Activated naive CD8-positive, alpha-beta T cell (primary cell): Measurements from ENCODE around the gene TRIM2.

Experiments used
- H3K27ac Mint-ChIP-seq: one replicate; pipeline ENCODE4 v1.8.0; 2021; ENCODE audit warnings: mixed read lengths
- H3K27me3 Mint-ChIP-seq: one replicate; pipeline ENCODE4 v1.8.0; 2021; ENCODE audit warnings: mixed read lengths
- H3K36me3 Mint-ChIP-seq: one replicate; pipeline ENCODE4 v1.8.0; 2021; ENCODE audit warnings: mixed read lengths
- H3K4me1 Mint-ChIP-seq: one replicate; pipeline ENCODE4 v1.8.0; 2021; ENCODE audit warnings: low read depth, mixed read lengths
- H3K4me3 Mint-ChIP-seq: one replicate; pipeline ENCODE4 v1.8.0; 2021; ENCODE audit warnings: mild to moderate bottlenecking, mixed read lengths
- H3K9me3 Mint-ChIP-seq: one replicate; pipeline ENCODE4 v1.8.0; 2021; ENCODE audit warnings: low read depth, mixed read lengths

TRIM2 gene

GRCh38 chr4:153207027-153207426 is 2.8 kb downstream of the TRIM2 start:
- H3K27ac Mint-ChIP-seq: peak overlapping the region; percentile 54
- H3K27me3 Mint-ChIP-seq: no peaks in the 10 kb centered on the region
- H3K4me1 Mint-ChIP-seq: peaks cover 25% of the 10 kb centered on the region
- no peaks in the 10 kb centered on the region for H3K9me3 Mint-ChIP-seq
- H3K36me3 Mint-ChIP-seq: no peaks in the 10 kb centered on the region
- no peak overlapping the region for H3K4me3 Mint-ChIP-seq

DNA sequence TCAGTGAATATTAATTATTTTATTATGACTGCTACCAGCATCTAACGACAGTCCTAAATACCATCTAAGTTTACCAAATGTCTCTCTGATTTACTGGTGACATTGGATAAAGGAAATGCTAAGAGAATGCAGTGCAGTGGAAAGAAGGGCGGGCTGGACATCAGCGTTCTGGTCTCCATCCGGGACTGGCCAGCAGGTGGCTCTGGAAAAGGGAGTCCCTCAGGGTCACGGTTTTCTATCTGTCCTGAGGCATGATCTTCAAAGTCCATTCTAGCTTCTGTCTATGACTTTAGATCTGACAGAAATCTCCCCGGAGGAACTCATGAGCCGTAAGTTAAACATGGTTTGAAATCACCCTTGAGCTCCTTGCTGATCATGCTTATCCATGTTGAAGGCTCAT is 3.3 kb downstream of the TRIM2 start:
- Mint-ChIP-seq H3K27me3 (no peaks in the 10 kb centered on the region), H3K4me1 (peaks cover 29% of the 10 kb centered on the region), H3K27ac (no peak overlapping the region), H3K36me3 (no peaks in the 10 kb centered on the region), H3K4me3 (no peak overlapping the region), H3K9me3 (no peaks in the 10 kb centered on the region)

- Mint-ChIP-seq H3K4me3 (no peak overlapping the region), H3K36me3 (no peaks in the 10 kb centered on the region), H3K27ac (no peak overlapping the region), H3K4me1 (peaks cover 32% of the 10 kb centered on the region), H3K9me3 (no peaks in the 10 kb centered on the region), H3K27me3 (no peaks in the 10 kb centered on the region)
These were observed 5.2 kb downstream of the TRIM2 start for GRCh38 chr4:153209410-153209809.

DNA sequence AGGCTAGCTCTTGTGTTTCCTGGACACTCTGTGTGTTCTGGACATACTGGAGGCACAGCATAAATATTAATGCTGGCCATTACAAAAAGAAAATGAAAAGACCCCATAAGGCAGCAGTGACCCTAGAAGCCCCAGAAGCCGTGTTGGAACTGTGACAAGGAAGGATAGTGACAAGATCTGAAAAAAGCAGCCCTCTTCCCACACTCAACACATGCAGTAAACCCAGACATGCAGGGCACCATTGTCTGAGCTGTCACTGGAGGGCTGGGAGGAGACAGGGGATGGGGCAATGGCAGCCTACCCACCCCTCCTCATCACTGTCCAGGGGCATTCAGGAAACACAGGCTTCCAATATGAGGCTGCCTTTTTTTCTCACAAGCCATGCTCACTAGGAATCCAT is 6.5 kb downstream of the TRIM2 start:
- H3K36me3 Mint-ChIP-seq: no peaks in the 10 kb centered on the region

GRCh38 chr4:153211986-153212728 is 7.9 kb downstream of the TRIM2 start:
- H3K27me3 Mint-ChIP-seq: no peaks in the 10 kb centered on the region
- H3K27ac Mint-ChIP-seq: no peak overlapping the region
- H3K4me3 Mint-ChIP-seq: no peak overlapping the region
- H3K36me3 Mint-ChIP-seq: no peaks in the 10 kb centered on the region
- H3K4me1 Mint-ChIP-seq: peaks cover 10% of the 10 kb centered on the region
- no peaks in the 10 kb centered on the region for H3K9me3 Mint-ChIP-seq

More for the DNA sequence above, 6.5 kb downstream of the TRIM2 start:
- no peaks in the 10 kb centered on the region for H3K9me3 Mint-ChIP-seq
- no peak overlapping the region for H3K4me3 Mint-ChIP-seq
- no peaks in the 10 kb centered on the region for H3K27me3 Mint-ChIP-seq
- no peak overlapping the region for H3K27ac Mint-ChIP-seq
- peaks cover 18% of the 10 kb centered on the region for H3K4me1 Mint-ChIP-seq

DNA sequence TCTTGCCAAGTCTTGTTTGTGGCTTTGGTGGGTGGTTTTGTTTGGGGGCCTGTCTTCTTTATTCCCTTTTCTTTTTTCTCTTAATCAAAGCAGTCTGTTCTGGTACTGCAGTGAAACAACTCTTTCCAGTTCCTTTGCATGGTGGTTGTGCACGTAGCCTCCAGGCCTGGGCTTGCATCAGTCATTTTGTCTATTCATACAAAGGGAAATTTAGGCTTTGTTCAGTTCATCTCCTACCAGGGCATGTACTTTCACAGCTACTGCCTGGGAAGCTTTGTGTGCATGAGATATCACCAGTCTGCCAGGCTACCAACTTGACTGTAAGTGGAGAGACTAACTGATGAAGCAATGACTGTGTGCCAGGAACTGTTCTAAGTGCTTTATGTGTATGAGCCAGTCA is 8.5 kb downstream of the TRIM2 start:
- Mint-ChIP-seq H3K4me3 (no peak overlapping the region), H3K27me3 (no peaks in the 10 kb centered on the region), H3K9me3 (no peaks in the 10 kb centered on the region), H3K27ac (no peak overlapping the region), H3K36me3 (no peaks in the 10 kb centered on the region), H3K4me1 (peaks cover 10% of the 10 kb centered on the region)

DNA sequence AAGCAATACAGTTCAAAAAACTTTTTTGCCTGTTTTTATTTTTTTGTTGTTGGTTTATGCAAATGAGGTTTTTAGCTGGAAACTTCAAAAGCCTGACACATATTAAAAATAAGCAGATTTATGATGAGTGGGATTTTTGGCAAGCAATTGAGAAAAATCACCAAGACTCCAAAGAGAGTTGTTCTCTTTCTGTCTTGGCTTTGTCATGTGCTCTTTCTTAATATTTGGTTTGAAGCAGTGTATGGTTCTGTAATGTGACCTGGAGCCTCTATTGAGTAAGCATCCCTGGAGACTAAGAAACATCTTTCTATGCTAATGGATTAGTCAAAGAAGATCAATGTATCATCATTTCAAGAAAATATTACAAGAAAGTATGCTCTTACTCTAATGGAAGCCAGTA is 11.7 kb downstream of the TRIM2 start:
- H3K9me3 Mint-ChIP-seq: no peaks in the 10 kb centered on the region
- H3K27ac Mint-ChIP-seq: no peak overlapping the region
- H3K4me1 Mint-ChIP-seq: peaks cover 11% of the 10 kb centered on the region
- H3K4me3 Mint-ChIP-seq: no peak overlapping the region
- no peaks in the 10 kb centered on the region for H3K27me3 Mint-ChIP-seq
- no peaks in the 10 kb centered on the region for H3K36me3 Mint-ChIP-seq

DNA sequence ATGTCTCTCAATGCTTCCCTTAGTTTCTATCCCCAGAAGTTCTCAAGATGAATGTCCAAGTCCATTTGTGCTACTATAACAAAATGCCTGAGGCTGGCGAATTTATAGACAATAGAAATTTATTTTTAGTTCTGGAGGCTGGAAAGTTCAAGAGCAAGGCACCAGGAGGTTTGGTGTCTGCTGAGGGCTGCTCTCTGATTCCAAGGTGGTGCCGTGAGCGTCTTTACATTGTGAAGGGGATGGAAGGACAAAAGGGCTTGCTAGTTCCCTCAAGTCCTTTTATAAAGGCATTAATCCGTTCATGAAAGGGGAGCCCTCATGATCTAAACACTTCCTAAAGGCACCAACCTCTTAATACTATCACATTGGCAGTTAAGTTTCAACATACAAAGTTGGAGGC is 12.3 kb downstream of the TRIM2 start:
- H3K27me3 Mint-ChIP-seq: no peaks in the 10 kb centered on the region
- no peaks in the 10 kb centered on the region for H3K36me3 Mint-ChIP-seq
- no peak overlapping the region for H3K27ac Mint-ChIP-seq
- H3K4me1 Mint-ChIP-seq: peaks cover 11% of the 10 kb centered on the region
- no peaks in the 10 kb centered on the region for H3K9me3 Mint-ChIP-seq
- no peak overlapping the region for H3K4me3 Mint-ChIP-seq

- Mint-ChIP-seq H3K4me1 (peaks cover 14% of the 10 kb centered on the region), H3K9me3 (no peaks in the 10 kb centered on the region), H3K4me3 (no peak overlapping the region), H3K27ac (no peak overlapping the region), H3K27me3 (no peaks in the 10 kb centered on the region), H3K36me3 (no peaks in the 10 kb centered on the region)
These were observed 13.2 kb downstream of the TRIM2 start for GRCh38 chr4:153217440-153217839.

DNA sequence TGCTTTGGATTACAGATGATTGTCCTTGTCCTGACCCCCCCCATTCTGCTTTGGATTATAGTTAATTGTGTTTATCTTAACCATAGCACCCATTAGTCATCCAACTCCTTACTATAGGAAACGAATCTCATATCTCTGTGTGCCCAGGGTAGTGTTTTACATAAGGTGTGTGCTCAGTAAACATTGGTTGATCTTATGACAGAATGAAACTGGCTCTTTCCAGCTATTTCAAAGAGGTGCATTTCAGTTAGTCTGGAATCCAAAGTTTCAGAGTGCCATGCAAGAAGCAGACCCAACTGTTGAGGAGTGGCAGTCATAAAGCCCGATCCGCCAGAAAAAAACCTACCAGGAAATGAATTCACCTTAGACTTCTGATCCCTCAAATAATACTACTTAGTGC is 14.7 kb downstream of the TRIM2 start:
- H3K27ac Mint-ChIP-seq: no peak overlapping the region
- H3K4me1 Mint-ChIP-seq: peaks cover 17% of the 10 kb centered on the region
- H3K36me3 Mint-ChIP-seq: no peaks in the 10 kb centered on the region
- no peak overlapping the region for H3K4me3 Mint-ChIP-seq
- no peaks in the 10 kb centered on the region for H3K9me3 Mint-ChIP-seq
- no peaks in the 10 kb centered on the region for H3K27me3 Mint-ChIP-seq

DNA sequence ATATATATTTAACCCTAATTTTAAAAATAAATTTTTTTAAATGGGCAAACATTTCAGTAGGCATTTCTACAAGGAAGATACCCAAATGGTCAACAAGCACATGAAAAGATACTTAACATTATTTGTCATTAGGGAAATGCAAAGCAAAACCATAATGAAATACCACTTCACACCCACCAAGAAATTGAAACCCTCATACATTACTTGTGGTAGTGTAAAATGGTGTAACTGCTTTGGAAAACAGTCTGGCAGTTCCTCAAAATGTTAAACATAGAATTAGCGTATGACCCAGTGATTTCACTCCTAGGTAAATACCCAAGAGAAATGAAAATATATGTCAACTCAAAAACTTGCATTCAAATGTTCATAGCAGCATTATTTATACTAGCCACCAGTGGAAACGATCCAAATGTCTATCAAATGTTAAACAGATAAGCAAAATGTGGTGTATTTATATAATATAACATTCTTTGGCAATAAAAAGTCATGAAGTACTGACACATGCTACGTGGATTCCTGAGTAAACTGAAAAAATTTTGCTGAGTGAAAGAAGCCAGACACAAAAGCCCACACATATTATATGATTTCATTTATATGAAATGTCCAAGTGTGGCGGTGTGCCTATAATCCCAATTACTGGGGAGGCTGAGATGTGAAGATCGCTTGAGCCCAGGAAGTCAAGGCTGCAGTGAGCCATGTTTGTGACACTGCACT is 16.6 kb downstream of the TRIM2 start:
- Mint-ChIP-seq H3K36me3 (peaks cover 7% of the 10 kb centered on the region), H3K4me3 (no peak overlapping the region), H3K27ac (no peak overlapping the region), H3K9me3 (peaks cover 5% of the 10 kb centered on the region), H3K27me3 (no peaks in the 10 kb centered on the region), H3K4me1 (peaks cover 34% of the 10 kb centered on the region)

- H3K4me1 Mint-ChIP-seq: peaks cover 37% of the 10 kb centered on the region
- peaks cover 5% of the 10 kb centered on the region for H3K9me3 Mint-ChIP-seq
- peaks cover under 1% of the 10 kb centered on the region for H3K27me3 Mint-ChIP-seq
- H3K36me3 Mint-ChIP-seq: peaks cover 7% of the 10 kb centered on the region
- no peak overlapping the region for H3K27ac Mint-ChIP-seq
- peak overlapping the region; percentile 86 for H3K4me3 Mint-ChIP-seq
These were observed 17.8 kb downstream of the TRIM2 start for GRCh38 chr4:153221783-153222706.

DNA sequence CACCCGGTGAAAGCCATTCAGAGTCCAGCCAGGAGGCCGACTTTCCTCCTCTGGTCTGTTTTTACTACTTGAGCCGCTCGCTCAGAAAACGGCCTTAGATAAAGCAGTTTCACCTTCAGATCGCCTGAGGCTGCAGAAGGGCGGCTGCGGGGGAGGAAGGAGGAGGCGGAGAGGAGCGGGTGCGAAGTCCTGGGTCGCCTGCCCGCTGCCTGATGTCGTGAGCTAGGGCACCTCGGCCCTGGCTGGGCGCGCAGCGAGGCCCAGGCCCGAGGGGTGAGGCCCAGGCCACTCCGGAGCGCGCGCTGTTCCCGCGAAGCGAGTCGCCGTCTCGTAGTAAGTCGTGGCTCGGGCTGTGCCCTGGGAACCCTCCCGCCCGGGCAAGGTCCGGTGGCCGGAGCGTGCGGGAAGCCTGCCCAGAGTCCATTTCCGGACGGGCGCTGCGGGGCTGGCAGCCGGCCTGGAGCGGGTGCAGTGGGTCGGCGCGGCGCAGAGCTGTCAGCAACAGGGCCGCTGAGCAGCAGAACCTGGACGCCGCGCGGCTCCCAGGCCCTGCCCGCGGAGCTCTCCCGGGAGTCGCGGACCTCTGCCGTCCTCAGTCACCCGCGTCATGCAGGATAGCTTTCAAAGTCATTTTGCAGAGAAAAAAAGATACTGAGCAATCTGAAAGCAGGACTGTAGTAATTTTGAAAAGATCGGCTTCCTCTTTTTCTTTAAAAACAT is 18.6 kb downstream of the TRIM2 start:
- Mint-ChIP-seq H3K4me1 (peaks cover 37% of the 10 kb centered on the region), H3K27ac (no peak overlapping the region), H3K4me3 (peak overlapping the region; percentile 86)

GRCh38 chr4:153223427-153223801 is 19.2 kb downstream of the TRIM2 start:
- no peak overlapping the region for H3K27ac Mint-ChIP-seq
- peak overlapping the region; percentile 85 for H3K4me3 Mint-ChIP-seq
- peaks cover 2% of the 10 kb centered on the region for H3K27me3 Mint-ChIP-seq
- H3K36me3 Mint-ChIP-seq: peaks cover 12% of the 10 kb centered on the region
- H3K4me1 Mint-ChIP-seq: peaks cover 37% of the 10 kb centered on the region
- H3K9me3 Mint-ChIP-seq: peaks cover 5% of the 10 kb centered on the region

More for the DNA sequence above, 18.6 kb downstream of the TRIM2 start:
- H3K9me3 Mint-ChIP-seq: peaks cover 5% of the 10 kb centered on the region
- H3K36me3 Mint-ChIP-seq: peaks cover 7% of the 10 kb centered on the region
- peaks cover 2% of the 10 kb centered on the region for H3K27me3 Mint-ChIP-seq
